Endothelial cell of umbilical vein (primary cell): ENCODE results near the gene SPINK1.

Experiments
- MYC ChIP-seq: IDR thresholded peaks from one replicate; pipeline ENCODE4 v1.6.1; 2011; ENCODE audit warnings: mild to moderate bottlenecking, low read depth, low read length
- POLR2A ChIP-seq: IDR thresholded peaks from 2 replicates; pipeline ENCODE4 v1.6.1; 2012; ENCODE audit warnings: low read depth, mild to moderate bottlenecking, control low read depth, low read length
- POLR2AphosphoS5 ChIP-seq: IDR thresholded peaks from 2 replicates; pipeline ENCODE4 v1.6.1; 2012; ENCODE audit warnings: low read depth, mild to moderate bottlenecking, control low read depth, low read length, moderate library complexity; ENCODE audit not compliant: insufficient read depth
- TF ChIP-seq, protein P1 (sequence below), 2 donors: IDR thresholded peaks; 1 replicate in 1 of 2; 2 replicates in 1 of 2; pipeline ENCODE4 v1.5.1; 2011; ENCODE audit warnings: low read length in 2 of 2, mild to moderate bottlenecking in 2 of 2, moderate library complexity in 2 of 2, control low read depth in 1 of 2, inconsistent platforms in 1 of 2, low read depth in 1 of 2; ENCODE audit not compliant: insufficient read depth in 1 of 2; ENCODE audit errors: extremely low read depth in 1 of 2

DNA sequence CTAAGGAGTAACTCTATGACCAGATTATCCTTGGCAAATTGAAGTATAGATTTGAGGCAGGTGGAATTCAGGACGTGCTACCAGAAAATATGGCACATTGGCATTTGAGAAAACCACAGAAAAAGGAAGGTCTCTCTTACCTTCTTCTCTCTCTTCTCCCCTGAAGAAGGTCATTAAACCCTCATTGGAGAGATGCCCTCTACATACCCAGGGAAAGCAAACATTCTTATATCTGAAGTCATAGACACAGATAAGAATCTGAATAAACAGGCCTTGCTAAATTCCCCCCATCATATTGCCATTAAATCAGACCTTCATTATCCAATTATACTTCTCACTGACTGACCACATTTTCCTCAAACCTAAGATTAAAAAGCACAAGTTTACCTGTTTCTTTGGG is 17.8 kb downstream of the SPINK1 start:
- TF ChIP-seq, protein P1, sequence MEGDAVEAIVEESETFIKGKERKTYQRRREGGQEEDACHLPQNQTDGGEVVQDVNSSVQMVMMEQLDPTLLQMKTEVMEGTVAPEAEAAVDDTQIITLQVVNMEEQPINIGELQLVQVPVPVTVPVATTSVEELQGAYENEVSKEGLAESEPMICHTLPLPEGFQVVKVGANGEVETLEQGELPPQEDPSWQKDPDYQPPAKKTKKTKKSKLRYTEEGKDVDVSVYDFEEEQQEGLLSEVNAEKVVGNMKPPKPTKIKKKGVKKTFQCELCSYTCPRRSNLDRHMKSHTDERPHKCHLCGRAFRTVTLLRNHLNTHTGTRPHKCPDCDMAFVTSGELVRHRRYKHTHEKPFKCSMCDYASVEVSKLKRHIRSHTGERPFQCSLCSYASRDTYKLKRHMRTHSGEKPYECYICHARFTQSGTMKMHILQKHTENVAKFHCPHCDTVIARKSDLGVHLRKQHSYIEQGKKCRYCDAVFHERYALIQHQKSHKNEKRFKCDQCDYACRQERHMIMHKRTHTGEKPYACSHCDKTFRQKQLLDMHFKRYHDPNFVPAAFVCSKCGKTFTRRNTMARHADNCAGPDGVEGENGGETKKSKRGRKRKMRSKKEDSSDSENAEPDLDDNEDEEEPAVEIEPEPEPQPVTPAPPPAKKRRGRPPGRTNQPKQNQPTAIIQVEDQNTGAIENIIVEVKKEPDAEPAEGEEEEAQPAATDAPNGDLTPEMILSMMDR (IDR thresholded peaks at IDR 0.05; ENCODE audit: extremely low read depth in 1 of 2, insufficient read depth in 1 of 2, low read depth in 1 of 2, low read length in 2 of 2): no peak
- no peak for TF ChIP-seq POLR2A
- no peak for TF ChIP-seq POLR2AphosphoS5
- no peak for TF ChIP-seq MYC
